NCI-H1417 treated with DMSO at 0.1 percent for 48 hours (cell line): Measurements from ENCODE around the gene CREBZF.
"Not testable (repeated sequence)": the region's sequence is repeated elsewhere in the genome, so short reads cannot be mapped to it uniquely, and the experiment has no call there.

ENCODE experiments used
- DNase-seq: peaks from one replicate; lab custom pipeline; 2025; lab: John Stamatoyannopoulos, UW

Gene CREBZF

DNA sequence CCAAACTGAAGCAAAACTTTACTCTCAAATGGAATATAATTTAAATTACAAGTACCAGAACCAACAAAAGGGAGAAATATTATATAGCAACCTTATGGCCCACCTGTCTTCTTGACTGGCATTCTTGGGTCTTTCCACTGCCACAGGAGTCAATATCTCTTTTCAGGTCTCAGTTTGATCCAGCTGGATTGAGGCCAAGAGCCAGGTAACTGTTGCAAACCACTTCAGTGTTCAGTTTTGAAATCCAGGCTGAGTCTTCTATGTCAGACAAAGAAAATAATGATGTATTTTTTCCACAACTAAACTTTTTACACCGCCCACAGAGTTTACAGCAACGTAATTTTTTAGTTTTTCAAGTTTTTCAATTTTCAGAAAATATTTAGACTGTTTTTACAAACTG lies 38.4 kb downstream of the CREBZF start:
- no peak for DNase-seq

DNA sequence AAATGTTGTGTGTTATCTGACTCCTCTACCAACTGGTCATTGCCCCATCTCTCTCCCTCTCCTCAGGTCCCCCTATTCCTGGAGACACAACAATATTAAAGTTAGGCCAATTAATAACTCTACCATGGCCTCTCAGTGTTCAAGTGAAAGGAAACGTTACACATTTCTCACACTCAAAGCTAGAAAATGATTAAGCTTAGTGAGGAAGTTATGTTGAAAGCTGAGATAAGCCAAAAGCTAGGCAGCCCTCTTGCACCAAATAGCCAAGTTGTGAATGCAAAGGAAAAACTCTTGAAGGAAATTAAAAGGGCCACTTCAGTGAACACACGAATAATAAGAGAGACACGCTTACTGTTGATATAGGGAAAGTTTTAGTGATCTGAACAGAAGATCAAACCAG lies 44.7 kb downstream of the CREBZF start:
- no peak for DNase-seq

DNA sequence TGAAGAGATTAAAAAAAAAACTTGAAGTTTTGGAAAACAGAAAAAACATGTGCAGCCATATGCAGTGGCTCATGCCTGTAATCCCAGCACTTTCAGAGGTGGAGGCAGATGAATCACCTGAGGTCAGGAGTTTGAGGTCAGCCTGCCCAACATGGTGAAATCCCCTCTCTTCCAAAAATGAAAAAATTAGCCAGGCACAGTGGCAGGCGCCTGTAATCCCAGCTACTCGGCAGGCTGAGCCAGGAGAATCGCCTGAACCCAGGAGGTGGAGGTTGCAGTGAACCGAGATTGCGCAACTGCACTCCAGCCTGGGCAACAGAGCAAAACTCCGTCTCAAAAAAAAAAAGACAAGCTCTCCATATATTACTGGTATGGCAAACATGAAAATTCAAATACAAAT lies 45.4 kb downstream of the CREBZF start:
- DNase-seq, result no peak

DNA sequence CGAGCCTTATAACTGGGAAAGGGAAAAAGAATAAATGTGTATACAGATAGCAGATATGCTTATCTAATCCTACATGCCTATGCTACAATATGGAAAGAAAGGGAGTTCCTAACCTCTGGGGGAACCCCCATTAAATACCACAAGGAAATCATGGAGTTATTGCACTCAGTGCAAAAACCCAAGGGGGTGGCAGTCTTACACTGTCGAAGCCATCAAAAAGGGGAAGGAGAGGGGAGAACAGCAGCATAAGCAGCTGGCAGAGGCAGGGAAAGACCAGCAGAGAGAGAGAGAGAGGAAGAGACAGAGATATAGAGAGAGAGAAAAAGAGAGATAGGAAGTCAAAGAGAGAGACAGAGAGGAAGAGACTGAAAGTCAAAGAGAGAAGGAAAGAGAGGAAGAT lies 53.3 kb downstream of the CREBZF start:
- not testable (repeated sequence) for DNase-seq
